Limb (tissue), 2 donors: Measurements from ENCODE around the gene TRMT112.
"Not testable (repeated sequence)": the region's sequence is repeated elsewhere in the genome, so short reads cannot be mapped to it uniquely, and the experiment has no call there.

Source experiments
- DNase-seq, 2 donors: peaks; one replicate each; pipeline ENCODE4 v3.0.0-alpha.2; 2016; ENCODE audit errors: extremely low spot score in 2 of 2

Gene TRMT112

GRCh38 chr11:64312947-64313346 lies 4.4 kb downstream of the TRMT112 start:
- no peak for DNase-seq

GRCh38 chr11:64307795-64308194 lies 9.6 kb downstream of the TRMT112 start:
- DNase-seq, result not testable (repeated sequence)

- no peak for DNase-seq
Measured at GRCh38 chr11:64306876-64307622, 10.3 kb downstream of the TRMT112 start.

GRCh38 chr11:64306563-64306875 lies 10.8 kb downstream of the TRMT112 start:
- DNase-seq, result no peak

DNA sequence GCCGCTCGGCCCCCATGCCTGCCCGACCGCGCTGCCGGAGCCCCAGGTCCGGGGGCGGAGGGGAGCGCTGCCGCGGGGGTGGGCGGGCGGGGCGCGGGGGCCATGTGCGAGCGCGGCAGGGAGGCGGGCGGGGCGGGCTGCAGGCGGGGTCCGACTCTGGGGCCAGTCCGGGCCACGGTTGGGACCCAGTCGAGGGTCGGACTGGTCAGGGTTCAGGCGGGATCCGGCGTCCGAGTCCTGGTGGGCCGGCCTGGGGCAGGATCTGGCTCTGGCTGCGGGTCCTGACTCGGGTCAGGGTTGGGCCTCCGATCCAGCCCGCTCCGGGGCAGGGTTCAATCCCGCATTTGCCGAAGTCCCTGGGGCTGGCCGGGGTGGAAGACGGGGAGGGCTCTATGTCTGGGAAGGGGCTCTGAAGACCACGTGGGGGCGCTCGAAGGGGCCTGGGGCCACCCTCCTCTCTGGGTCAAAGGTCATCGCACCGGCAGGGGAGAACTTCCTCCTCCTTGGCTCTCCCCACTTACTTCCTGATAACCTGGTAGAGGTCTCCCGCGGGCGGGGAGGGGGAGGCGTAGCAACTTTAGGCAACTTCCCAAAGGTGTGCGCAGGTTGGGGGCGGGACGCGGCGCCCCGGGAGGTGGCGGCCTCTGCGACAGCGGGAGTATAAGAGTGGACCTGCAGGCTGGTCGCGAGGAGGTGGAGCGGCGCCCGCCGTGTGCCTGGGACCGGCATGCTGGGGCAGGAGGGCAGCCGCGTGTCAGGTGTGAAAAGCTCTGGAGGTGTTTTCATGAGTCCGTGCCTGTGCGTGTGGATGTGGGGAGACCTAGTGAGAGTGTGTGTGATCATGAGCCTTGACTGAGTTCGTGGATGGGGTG lies 11.4 kb downstream of the TRMT112 start:
- peak; percentile 34 to 77 for DNase-seq

DNA sequence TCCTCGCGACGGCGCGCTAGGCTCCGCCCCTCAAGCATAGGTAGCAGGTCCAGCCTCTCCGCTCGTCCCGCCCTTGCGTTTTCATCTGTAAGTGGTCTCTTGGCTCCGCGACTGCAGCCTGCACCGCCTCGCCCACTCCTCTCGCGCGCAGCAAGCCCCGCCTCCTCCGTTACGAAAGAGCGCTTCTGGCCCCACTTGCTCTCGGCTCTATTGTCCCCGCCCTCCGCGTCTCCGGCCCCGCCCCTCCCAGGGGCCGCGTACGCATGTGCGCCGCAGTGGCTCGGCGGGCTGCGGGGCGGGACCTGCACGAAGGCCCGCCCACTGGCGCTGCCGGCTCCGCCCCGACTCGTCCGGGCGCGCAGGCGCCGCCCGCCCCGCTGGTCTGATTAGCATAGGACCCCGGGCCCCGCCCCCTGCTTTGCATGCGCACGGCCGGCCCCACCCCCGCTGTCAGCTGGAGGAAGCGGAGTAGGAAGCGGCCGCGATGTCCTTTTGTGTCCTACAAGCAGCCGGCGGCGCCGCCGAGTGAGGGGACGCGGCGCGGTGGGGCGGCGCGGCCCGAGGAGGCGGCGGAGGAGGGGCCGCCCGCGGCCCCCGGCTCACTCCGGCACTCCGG lies 12.2 kb downstream of the TRMT112 start, which contains the start of gene ESRRA:
Gene ESRRA (plus strand): TSS at position 450 of the 616 bp plus-strand sequence. CDS start 1,656 bp downstream, outside the sequence.
- DNase-seq, result peak; percentile 99 to 100

DNA sequence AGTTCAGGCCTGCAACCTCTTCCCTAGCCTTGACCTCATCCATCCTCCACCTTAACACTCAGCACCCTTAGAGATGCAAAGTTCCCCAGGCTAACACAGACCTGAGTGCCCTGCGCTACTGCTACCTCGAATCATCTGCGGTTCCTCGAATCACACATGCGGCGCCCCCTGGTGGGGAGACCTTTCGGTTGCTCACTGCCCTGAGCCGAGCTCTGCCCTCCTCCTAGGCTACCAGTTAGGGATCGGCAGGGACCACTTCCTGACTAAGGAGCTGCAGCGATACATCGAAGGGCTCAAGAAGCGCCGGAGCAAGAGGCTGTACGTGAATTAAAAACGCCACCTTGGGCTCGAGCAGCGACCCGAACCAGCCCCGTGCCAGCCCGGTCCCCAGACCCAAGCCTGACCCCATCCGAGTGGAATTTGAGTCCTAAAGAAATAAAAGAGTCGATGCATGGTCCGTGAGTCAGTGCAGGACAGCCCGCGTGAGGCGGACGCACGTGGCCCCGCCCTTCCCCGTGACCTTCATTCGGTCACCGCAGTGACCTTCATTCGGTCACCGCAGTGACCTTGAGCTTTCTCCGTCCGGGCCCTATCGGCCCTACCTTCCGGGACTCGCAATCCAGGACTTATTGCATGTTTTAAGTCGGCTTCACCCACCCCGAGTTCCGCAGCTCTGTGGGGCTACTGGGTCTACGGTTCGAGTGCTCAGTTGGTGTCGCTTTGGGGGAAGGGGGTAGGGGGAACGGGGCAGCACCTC lies 12.9 kb downstream of the TRMT112 start:
- DNase-seq, result peak; percentile 85 to 93

GRCh38 chr11:64304032-64304315 lies 13.4 kb downstream of the TRMT112 start:
- no peak for DNase-seq

- DNase-seq, result no peak
Measured at GRCh38 chr11:64303109-64304031, 14.0 kb downstream of the TRMT112 start.

DNA sequence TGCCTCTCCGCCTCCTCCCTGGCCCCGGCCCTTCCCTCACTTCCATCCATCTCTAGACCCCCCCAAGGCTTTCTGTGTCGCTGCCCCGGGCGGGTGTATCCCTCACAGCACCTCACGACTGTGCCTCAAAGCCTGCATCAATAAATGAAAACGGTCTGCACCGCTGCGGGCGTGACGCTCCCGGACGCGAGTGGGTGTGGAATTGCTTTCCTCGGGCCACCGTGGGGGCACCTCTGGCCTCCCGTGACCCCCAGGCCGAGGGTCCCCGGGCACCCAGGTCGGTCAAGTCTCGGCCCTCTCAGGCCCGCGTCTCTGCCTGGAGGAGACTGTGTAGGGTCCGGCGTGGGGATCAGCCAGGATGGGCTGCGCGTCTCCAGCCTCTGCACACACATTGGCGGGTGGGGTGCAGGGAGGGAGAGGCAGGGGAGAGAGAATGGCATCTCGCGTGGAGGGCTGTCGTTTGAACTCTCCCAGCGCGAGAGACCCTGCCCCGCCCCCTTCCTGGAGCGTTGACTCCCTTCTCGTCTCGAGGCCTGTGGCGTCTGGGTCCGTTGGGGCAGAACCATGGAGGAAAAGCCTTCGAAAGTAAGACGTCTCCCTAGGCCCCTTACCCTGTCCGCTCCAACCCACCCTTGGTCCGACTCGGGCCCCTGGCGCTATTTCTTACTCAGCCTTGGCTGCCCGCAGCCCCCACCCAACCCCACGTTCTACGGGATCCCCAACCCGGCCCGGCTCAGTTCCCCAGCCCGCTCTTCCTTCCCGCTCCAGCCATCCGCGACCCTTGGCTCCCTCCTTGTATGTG lies 17.3 kb downstream of the TRMT112 start, which contains the start of gene CATSPERZ:
Gene CATSPERZ (plus strand): TSS at position 512 of the 802 bp plus-strand sequence. CDS start 53 bp downstream, at position 565.
- no peak for DNase-seq

- peak in 1 of 2 donors; percentile 71 for DNase-seq
Measured at GRCh38 chr11:64298966-64299846, 18.2 kb downstream of the TRMT112 start.

DNA sequence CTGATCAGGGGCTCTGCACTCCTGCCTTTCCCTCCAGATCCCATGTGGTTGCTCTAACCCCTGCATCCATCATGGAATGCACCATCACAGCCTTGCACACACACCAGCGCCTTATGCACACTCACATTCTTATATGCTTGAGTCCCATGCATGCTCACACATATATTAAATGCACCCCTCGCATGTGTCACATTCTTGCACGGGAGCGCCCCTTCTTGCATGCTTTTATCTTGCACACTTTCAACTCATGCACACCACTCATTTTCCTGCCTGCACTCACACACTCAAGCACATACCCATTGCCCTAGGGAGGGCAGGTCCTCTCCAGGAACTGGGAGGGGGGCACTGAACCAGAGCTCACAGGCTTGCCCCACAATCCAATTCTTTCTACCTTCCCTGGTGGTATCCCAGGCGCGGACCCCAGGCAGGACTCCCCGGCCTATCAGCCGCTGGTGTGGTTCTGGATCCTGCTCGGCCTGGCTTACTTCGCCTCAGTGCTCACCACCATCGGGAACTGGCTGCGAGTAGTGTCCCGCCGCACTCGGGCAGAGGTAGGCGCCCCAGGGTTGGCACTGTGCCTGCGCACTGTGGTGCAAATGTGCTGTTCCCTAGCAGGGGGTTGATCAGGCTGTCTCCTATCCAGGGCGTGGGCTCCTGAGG lies 19.5 kb downstream of the TRMT112 start:
- no peak for DNase-seq

DNA sequence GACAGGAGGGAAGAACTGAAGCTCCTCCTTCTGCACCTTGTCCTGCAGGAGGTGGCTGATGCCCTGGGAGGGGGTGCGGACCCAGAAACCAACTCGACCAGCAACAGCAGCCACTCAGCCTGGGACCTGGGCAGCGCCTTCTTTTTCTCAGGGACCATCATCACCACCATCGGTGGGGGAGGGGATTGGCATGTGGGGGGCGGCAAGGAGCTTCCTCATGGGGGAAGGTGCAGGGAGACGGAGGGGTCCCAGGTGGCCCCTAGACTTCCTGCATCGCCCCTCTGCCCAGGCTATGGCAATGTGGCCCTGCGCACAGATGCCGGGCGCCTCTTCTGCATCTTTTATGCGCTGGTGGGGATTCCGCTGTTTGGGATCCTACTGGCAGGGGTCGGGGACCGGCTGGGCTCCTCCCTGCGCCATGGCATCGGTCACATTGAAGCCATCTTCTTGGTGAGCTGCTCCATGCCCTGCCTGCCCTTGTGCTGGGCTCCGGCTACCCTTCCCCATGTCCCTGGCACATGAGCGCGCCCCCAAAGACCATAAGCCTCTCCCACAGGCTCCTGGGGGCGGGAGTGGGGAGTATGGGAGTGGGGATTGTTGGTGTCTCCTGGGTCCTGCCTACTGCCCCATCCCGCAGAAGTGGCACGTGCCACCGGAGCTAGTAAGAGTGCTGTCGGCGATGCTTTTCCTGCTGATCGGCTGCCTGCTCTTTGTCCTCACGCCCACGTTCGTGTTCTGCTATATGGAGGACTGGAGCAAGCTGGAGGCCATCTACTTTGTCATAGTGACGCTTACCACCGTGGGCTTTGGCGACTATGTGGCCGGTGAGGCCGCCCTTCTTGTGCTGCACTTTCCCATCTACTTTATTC lies 20.3 kb downstream of the TRMT112 start:
- DNase-seq, result no peak

DNA sequence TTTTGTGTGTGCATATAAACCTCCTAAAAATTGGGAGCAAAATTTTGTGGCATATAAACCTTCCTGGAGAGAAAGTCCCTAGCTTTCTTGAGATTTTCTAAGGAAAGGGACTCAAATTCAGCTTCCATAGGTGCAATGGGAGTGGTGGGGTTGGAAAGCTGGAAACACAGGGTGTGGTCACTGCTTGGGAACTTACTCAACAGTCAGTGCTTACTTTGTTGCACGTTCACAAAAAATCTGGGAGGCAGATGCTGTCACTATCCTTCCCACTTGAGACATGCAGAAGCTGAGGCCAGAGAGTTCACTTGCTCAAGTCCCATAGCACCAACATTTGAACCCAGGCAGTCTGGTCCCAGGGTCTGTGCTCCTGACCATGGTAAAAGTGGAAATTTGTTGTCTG lies 21.1 kb downstream of the TRMT112 start:
- no peak for DNase-seq

DNA sequence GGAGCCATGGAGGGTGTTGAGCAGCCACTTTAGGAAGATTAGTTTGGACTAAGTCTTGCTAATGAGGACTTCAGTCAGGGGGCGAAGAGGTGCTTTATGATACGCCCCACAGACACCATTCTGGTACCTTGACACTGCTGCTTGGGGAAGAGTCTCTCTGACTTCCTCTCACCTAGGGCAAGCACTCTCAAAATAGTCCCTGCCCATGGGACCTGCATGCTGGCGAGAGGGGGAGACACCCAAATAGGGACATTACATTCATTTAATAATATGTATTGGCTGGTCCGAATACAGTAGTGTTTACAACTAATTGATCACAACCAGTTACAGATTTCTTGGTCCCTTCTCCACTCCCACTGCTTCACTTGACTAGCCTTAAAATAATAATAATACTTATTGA lies 21.6 kb downstream of the TRMT112 start:
- DNase-seq, result no peak

DNA sequence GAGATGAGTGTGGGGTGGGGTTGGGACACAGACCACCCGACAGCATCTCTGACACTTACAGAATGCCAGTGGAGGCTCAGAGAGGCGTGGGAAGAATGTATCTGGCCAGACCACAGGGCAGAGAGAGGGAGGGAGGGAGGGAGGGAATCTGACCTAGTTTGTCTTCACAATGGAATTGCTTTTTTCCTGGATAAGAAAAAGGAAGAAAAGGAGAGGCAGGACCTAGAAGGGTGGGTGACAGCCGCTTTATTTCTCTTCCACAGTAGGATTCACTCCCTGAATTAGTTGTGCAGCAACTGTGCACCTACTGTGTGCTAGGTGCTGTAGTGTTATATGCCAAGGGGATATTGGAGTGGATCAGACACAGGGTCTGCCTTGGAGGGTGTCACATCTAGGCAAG lies 22.6 kb downstream of the TRMT112 start:
- DNase-seq, result no peak
